ENCODE results near the gene GSTCD. TPM values are rescaled to one million over a fixed set of nuclear protein-coding genes. Genes with fewer than 3 reads are reported as not detected.
A peak's percentile ranks its signal among the peaks of the same experiment; 100 is the strongest.

GSTCD gene
- 22.5 TPM for total RNA-seq (2021; ENCODE audit: unreplicated experiment)
- polyA plus RNA-seq (2012): 4.3 and 6.4 TPM in 2 replicates
- percentile 66 among the genes with signal in this experiment for Bru-seq, nascent RNA
- BruChase-seq, experiment 1, labeled RNA remaining after a 6-hour chase: percentile 63 among the genes with signal in this experiment
- percentile 63 among the genes with signal in this experiment for BruChase-seq, experiment 2, labeled RNA remaining after a 2-hour chase
- long read RNA-seq, full-length matches to known transcripts: 6 of 15 reads
- long read RNA-seq, partial matches to known transcripts: 3 of 15 reads
- long read RNA-seq, other reads (novel, unspliced or antisense): 6 of 15 reads

- no peaks in the 10 kb centered on the region for H4K20me1 ChIP-seq (ENCODE audit: insufficient read depth)
- peaks cover 0 to 14% of the 10 kb centered on the region in 2 experiments; a peak in 3 of 4 replicates for H3K4me1 ChIP-seq (ENCODE audit: control insufficient read depth in 1 of 2, insufficient read depth in 2 of 2, low read length in 2 of 2)
- H3K4me2 ChIP-seq (ENCODE audit: low read length): peak within 1 kb of the TSS; percentile 72
- H3K9ac ChIP-seq (ENCODE audit: low read length): peak within 1 kb of the TSS; percentile 88
- no peaks in the 10 kb centered on the region for H3K27me3 ChIP-seq (ENCODE audit: insufficient read depth, low read length)
- intact Hi-C loops (cut with micrococcal nuclease): no loop called here
- POLR2A ChIA-PET: no interaction called here
- CTCF ChIA-PET: no interaction called here
- H3K36me3 ChIP-seq (ENCODE audit: control insufficient read depth in 1 of 2, insufficient read depth in 2 of 2, low read length in 2 of 2): no peaks in the 10 kb centered on the region
- BruUV-seq (replicated peaks): no TSS peak
- peak; percentile 58 for TF ChIP-seq ZFX (IDR thresholded peaks at IDR 0.05)
- TF ChIP-seq CEBPB (IDR thresholded peaks at IDR 0.05; ENCODE audit: low read depth): peak; percentile 60; the same call in 1 of the 2 replicates
- TF ChIP-seq JUND (IDR thresholded peaks at IDR 0.05): no peak
- no peak for TF ChIP-seq EGR1 (IDR thresholded peaks at IDR 0.05; ENCODE audit: low read depth)
- peak; percentile 89; the same call in 1 of the 2 replicates for TF ChIP-seq SRF (IDR thresholded peaks at IDR 0.05; ENCODE audit: low read depth)
- peak; percentile 98 for TF ChIP-seq SIN3A (IDR thresholded peaks at IDR 0.05; ENCODE audit: low read depth)
- peak; percentile 100 for TF ChIP-seq CBX3 (IDR thresholded peaks at IDR 0.05; ENCODE audit: low read depth)
- peak; percentile 84 for TF ChIP-seq SP1 (IDR thresholded peaks at IDR 0.05; ENCODE audit: low read depth)
- no peak for TF ChIP-seq ATF3 (IDR thresholded peaks at IDR 0.05)
- TF ChIP-seq ELF1 (IDR thresholded peaks at IDR 0.05; ENCODE audit: borderline replicate concordance, low read depth): peak; percentile 68
- TF ChIP-seq POLR2A (IDR thresholded peaks at IDR 0.05; ENCODE audit: borderline replicate concordance, extremely low read depth, insufficient read depth, insufficient read length): peak; percentile 55
- peak; percentile 78 for TF ChIP-seq ZBTB33 (IDR thresholded peaks at IDR 0.05; ENCODE audit: extremely low read depth, insufficient replicate concordance, low read length)
- TF ChIP-seq YY1 (IDR thresholded peaks at IDR 0.05; ENCODE audit: extremely low read depth, insufficient replicate concordance, low read depth, low read length): peak; percentile 90
- no peak for TF ChIP-seq EZH2 (IDR thresholded peaks at IDR 0.05)
- TF ChIP-seq MAX (IDR thresholded peaks at IDR 0.05): peak; percentile 83
- peak; percentile 95 for TF ChIP-seq POLR2AphosphoS5 (IDR thresholded peaks at IDR 0.05; ENCODE audit: low read depth, low read length)
- peak; percentile 64 for TF ChIP-seq TCF7L2 (IDR thresholded peaks at IDR 0.05; ENCODE audit: borderline replicate concordance, extremely low read depth, insufficient read depth, insufficient read length)
- peaks cover 83% of the 10 kb centered on the region for H3K79me2 ChIP-seq (ENCODE audit: insufficient read depth, low read length)
- peak within 1 kb of the TSS; percentile 80 for H3K27ac ChIP-seq (ENCODE audit: low read depth, low read length)
- peak; percentile 88 for DNase-seq (ENCODE audit: low read depth, low spot score)
- H3K9me3 ChIP-seq (ENCODE audit: control insufficient read depth in 1 of 2, insufficient read depth in 1 of 2, low read depth in 1 of 2, low read length in 2 of 2): no peaks in the 10 kb centered on the region
- no peaks in the 10 kb centered on the region for H3K9me2 ChIP-seq (ENCODE audit: insufficient read depth)
- peak; percentile 94 for ATAC-seq
- H3K4me3 ChIP-seq (replicated peaks in 1 of 2; ENCODE audit: low read depth in 1 of 2, low read length in 2 of 2): peak within 1 kb of the TSS; percentile 77 to 82
- RAD21 ChIA-PET (ENCODE audit: low non-redundant PET in 1 of 2, low total read pairs in 2 of 2, uncharacterized antibody in 2 of 2, unreplicated experiment in 2 of 2): no interaction called here
- H2AFZ ChIP-seq (ENCODE audit: low read depth, low read length, poor library complexity, severe bottlenecking): peak within 1 kb of the TSS; percentile 58
Observed at GRCh38 chr4:105708181-105709080, at the start of gene GSTCD, which contains the start of gene INTS12. TSS of gene GSTCD (plus strand) at chr4:105708784. CDS start at chr4:105717614, 8,830 bp downstream. TSS of gene INTS12 (minus strand) at chr4:105708689. CDS start at chr4:105700005, 8,684 bp downstream.

Measured in HCT116 (cell line).